Activated naive CD4-positive, alpha-beta T cell treated with anti-CD3 and anti-CD28 coated beads, Interleukin-2, amount 50 U/mL, for 16 hours (primary cell): ENCODE data around the gene ACD.
"Not testable (repeated sequence)": the region's sequence is repeated elsewhere in the genome, so short reads cannot be mapped to it uniquely, and the experiment has no call there.

ENCODE experiments used
- DNase-seq: peaks from one replicate; pipeline ENCODE4 v3.0.0-alpha.2; 2020

ACD gene

DNA sequence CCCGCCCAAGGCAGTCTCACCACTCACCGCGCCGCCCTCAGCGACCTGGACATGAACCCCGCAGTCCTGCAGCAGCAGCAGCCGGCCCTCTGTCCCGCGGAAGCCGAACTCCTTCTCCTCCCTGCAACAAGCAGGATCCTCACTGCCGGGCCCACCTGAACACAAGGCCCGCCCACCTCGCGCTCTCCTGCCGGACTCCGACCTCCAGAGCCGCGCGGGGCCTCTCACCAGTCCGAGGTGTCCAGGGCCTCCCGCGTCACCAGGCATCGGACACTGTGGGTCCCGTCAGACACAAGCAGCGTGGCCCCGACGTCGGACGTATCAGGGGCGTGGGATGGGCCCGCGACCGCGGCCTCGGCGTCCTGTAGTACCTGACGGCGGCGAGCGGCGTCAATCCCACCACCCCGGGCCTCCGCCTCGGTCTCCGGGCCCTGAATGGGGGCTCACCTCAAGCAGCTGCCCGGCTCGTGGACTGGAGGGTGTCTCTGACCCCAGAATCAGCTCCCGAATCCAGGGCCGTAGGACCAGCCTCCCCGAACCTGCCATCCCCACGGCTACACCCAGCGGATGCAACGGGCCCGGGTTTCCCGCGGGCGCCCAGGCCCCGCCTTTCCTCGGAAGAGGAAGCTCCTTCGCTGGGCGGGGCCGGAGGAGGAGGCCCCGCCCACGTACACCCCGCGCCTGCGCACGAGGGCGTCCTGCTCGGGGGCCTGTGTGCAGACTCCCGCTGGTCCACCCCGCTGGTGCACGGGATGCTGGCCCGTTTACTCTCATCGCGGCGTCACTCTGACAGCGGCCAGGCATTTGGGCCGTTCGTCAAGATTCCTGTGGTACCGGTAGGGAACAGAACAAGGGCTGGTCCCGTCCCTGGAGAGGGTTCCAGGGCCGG, at the start of gene ACD:
Gene ACD, minus strand, starts transcription at position 586 of the 889 bp plus-strand sequence. Its CDS starts 40 bp downstream, at position 546.
- peak; percentile 91 for DNase-seq

- no peak for DNase-seq
Observed at GRCh38 chr16:67709050-67709449, 49.0 kb upstream of the ACD start.

- DNase-seq: no peak
Observed at GRCh38 chr16:67708368-67708771, 48.3 kb upstream of the ACD start.

GRCh38 chr16:67707790-67708189, 47.7 kb upstream of the ACD start:
- DNase-seq: no peak

GRCh38 chr16:67707210-67707609, 47.1 kb upstream of the ACD start:
- no peak for DNase-seq

DNA sequence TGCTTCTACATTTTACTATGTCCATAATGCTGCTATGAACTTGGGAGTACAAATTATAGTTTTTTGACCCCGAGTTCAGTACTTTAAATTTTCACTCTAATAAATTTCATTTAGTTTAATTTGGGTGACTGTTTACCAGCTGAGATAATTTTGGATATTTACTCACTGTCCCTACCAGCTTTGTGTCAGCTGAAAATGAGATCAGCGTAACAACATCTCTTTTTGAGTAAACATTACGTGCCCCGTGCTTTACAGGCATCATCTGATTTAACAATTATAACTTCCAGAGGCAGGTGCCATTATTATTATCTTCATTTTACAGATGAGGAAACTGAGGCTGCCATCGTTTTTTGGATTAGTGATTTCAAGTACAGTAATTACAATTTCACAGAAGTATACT, 44.0 kb upstream of the ACD start:
- no peak for DNase-seq

GRCh38 chr16:67703626-67704025, 43.6 kb upstream of the ACD start:
- no peak for DNase-seq

DNA sequence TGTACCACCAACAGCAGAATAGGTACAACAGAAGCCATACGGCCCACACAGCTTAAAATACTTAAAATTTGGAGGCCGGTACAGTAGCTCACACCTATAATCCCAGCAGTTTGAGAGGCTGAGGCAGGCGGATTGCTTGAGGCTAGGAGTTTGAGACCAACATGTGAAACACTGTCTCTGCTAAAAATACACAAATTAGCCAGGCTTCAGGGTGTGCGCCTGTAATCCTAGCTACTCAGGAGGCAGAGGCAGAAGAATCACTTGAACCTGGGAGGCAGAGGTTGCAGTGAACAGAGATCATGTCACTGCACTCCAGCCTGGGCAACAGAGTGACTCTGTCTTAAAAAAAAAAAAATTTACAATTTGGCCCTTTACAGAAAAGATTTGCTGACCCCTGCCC, 42.1 kb upstream of the ACD start:
- DNase-seq: no peak

GRCh38 chr16:67701420-67701819, 41.4 kb upstream of the ACD start:
- DNase-seq: no peak

DNA sequence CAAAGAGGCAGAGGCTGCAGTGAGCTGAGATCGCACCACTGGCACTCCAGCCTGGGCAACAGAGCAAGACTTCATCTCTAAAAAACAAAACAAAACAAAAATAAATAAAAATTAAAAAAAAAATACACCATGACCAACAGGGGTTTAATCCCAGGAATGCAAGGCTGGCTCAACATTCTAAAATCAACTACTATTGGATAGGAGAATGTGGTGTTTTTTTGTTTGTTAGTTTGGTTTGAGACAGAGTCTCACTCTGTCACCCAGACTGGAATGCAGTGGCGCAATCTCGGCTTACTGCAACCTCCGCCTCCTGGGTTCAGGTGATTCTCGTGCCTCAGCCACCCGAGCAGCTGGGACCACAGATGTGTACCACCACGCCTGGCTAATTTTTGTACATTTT, 39.2 kb upstream of the ACD start:
- no peak for DNase-seq

- no peak for DNase-seq
Observed at GRCh38 chr16:67697422-67698185, 37.5 kb upstream of the ACD start.

GRCh38 chr16:67694611-67695010, 34.6 kb upstream of the ACD start:
- no peak for DNase-seq

DNA sequence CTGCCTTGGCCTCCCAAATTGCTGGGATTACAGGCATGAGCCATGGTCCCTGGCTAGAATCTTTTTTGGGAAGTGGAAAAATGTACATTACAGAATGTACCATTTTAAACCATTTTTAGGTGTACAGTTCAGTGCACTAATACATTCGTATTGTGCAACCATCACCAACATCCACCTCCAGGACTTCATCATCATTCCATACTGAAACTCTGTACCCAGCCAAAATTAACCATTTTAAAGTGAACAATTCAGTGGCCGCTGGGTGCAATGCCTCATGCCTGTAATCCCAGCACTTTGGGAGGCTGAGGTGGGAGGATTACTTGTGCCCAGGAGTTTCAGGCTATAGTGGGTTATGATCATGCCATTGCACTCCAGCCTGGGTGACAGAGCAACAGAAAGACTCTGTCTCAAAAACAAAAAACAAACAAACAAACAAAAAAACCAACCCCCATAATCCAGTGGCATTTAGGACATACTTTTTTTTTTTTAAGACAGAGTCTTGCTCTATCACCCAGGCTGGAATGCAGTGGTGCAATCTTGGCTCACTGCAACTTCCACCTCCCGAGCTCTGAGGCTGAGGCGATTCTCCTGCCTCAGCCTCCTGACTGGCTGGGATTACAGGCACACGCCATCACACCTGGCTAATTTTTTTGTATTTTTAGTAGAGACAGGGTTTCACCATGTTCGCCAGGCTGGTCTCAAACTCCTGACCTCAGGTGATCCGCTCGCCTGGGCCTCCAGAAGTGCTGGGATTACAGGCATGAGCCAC, 33.6 kb upstream of the ACD start:
- not testable (repeated sequence) for DNase-seq

DNA sequence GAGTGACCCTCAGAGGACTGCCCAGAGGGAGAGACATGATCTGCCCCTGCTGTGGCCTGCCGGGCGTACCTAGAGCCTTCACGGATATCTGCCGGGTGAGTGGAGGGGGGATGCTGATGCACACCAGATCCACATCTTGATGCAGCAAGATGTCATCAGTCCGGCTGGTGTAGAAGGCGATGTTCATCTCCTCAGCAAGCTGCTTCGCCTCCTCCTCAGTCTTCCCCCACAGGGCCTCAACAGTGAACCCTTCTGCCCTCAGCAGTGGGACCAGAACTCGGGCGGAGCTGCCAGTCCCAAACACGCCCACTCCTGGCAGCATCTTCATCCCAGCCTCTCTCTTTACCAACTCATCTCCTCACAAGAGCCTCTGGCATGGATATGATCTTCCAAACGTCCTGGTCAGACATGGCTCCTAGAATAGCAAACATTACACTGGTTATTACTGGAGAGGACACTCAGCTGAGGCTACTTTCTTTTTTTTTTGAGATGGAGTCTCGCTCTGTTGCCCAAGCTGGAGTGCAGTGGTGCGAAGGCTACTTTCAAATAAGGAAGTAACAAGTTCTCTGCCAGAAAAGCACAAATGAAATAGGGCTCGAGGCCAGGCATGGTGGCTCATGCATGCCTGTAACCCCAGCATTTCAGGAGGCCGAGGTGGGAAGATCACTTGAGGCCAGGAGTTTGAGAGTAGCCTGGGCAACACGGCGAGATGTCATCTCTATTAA, 25.5 kb upstream of the ACD start:
- no peak for DNase-seq

GRCh38 chr16:67683767-67684166, 23.7 kb upstream of the ACD start:
- DNase-seq: no peak

DNA sequence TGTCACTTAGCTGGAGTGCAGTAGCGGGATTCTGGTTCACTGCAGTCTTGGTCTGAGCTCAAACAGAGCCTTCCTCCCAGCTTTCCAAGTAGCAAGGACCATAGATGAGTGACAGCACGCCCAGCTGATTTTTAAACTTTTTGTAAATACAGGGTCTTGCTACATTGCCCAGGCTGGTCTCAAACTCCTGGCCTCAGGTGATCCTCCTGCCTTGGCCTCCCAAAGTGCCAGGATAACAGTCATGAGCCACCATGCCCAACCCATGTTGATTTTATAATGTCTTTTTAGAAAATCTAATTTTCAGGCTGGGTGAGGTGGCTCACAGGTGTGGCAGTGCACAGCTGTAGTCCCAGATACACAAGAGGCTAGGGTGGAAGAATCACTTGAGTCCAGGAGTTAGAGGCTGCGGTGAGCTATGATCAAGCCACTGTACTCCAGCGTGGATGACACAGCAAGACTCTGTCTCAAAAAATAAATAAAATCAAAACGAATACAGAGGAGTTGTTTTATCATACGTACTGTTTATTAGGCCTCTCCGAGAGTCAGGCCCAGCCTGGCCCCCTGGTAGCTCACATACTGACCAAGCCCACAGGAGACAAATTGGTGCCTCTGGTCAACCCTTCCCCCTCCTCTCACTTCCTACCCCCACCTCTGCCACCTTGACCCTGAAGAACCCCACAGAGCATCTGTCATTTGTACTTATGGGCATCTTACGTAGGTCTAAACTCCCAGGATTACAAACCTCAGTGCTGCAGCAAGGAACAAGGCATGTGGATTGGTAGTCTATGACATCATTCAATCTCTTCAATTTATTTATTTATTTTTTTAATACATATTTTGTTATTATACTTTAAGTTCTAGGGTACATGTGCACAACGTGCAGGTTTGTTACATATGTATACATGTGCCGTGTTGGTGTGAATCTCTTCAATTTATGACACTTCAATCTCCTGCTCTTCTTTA, 20.2 kb upstream of the ACD start:
- DNase-seq: no peak

DNA sequence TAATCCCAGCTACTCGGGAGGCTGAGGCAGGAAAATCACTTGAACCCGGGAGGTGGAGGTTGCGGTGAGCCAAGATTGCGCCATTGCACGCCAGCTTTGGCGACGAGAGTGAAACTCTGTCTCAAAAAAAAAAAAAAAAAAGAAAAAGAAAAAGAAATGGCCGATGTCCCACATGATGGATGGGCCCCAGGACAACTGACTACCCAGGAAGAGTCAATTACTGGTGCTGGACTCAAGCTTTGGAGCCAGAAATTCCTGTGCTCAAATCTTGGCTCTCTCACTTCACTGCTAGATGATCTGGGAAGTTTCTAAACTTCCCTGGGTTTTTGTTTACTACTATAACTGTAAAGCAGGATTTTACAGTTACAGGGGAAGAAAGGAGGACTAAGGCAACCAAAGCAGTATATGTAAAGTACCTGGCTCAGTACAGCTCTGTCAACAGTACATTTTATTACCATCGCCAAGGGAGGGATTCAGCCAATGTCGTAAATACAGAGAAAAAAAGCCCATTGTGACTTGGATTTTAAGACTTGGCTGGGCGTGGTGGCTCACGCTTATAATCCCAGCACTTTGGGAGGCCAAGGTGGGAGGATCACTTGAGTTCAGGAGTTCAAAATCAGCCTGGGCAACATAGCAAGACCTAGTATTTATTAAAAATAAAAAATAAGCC, 18.4 kb upstream of the ACD start:
- no peak for DNase-seq

DNA sequence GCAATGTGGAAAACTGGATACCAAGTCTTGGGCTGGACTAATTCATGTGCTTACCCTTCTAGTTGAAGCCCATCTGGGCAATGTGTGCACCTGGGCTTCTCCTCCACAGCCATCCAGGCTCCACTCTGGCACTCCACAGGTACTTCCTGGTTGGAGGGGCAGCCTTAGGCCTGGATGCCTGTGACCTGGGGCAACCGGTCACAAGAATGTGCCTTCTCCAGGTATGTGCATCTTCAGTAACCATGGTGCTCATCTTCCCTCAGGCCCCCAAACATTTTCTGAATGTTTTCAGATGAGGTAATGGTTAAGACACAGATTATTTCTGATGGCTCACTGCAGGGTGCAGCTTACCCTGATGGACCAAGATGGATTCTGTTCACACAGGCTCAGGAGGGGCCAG, 17.7 kb upstream of the ACD start:
- DNase-seq: no peak

- DNase-seq: no peak
Observed at GRCh38 chr16:67676939-67677338, 16.9 kb upstream of the ACD start.

DNA sequence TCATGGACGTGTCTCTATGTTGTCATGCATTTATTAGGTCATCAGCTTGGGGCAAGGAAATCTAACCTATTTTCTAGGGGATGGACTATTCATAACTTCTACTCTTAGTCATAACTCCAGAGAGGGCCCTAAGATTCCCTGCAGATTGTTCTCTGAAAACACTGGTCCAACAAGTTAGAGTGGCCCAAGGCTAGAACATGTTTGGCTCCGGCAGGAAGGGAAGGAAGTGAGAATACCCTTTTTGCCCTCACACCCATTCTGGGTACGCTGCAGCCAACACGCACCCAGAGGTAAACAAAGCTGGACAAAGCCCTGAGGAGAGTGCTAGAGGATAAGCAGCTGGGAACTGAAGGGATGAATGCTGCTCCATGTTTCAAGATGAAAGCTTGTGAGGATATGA, 16.5 kb upstream of the ACD start:
- DNase-seq: no peak

GRCh38 chr16:67675999-67676398, 15.9 kb upstream of the ACD start:
- no peak for DNase-seq
